IMR-90 (cell line): ENCODE results near the gene ZNF473. TPM values are rescaled to one million over a fixed set of nuclear protein-coding genes. Genes with fewer than 3 reads are reported as not detected.

Source experiments
- ATAC-seq: fragments of 200-7000 bp; cut with Tn5 transposase; 2 replicates; pipeline ENCODE4 v1.9.1; 2020; ENCODE audit warnings: low read depth, mild to moderate bottlenecking, moderate library complexity
- Bru-seq: library from RNA; stranded (reverse); fragments of 400-500 nt; gene quantifications from one replicate; lab custom pipeline; 2021; lab: Mats Ljungman, UMichigan
- BruChase-seq, 2 experiments: library from RNA; stranded (reverse); fragments of 400-500 nt; gene quantifications; one replicate each; lab custom pipeline; 2021; lab: Mats Ljungman, UMichigan
- BruUV-seq: library from RNA; stranded (reverse); fragments of 400-500 nt; replicated peaks from 2 replicates; lab custom pipeline; 2021; lab: Mats Ljungman, UMichigan
- CTCF ChIA-PET: fragments of 300-600 bp; formaldehyde crosslinking; extraction: SDS; loops from one replicate; lab custom pipeline; 2021; ENCODE audit warnings: antibody characterized with exemption; lab: Yijun Ruan, JAX
- POLR2A ChIA-PET: fragments of 300-600 bp; sonication (Branson Sonifier 250); formaldehyde crosslinking; loops from one replicate; lab custom pipeline; 2022; ENCODE audit warnings: antibody characterized with exemption; ENCODE audit not compliant: unreplicated experiment; lab: Charles Lee
- DNase-seq: peaks from one replicate; pipeline ENCODE4 v3.0.0; 2013
- H2AFZ ChIP-seq: replicated peaks from 2 replicates; pipeline ENCODE3; 2013; ENCODE audit warnings: low read length, mild to moderate bottlenecking; ENCODE audit not compliant: poor library complexity
- H2AK5ac ChIP-seq: 2 replicates; pipeline ENCODE4 v1.6.1; 2013; ENCODE audit warnings: low read depth, low read length, inconsistent platforms
- H2AK9ac ChIP-seq: replicated peaks from 2 replicates; pipeline ENCODE3; 2013; ENCODE audit warnings: mild to moderate bottlenecking, low read depth, low read length, moderate library complexity; ENCODE audit not compliant: poor library complexity
- H2BK120ac ChIP-seq: 2 replicates; pipeline ENCODE4 v1.6.1; 2013; ENCODE audit warnings: low read depth, low read length, inconsistent platforms
- H2BK15ac ChIP-seq: 3 replicates; pipeline ENCODE4 v1.6.1; 2013; ENCODE audit warnings: low read depth, low read length, inconsistent platforms
- H2BK20ac ChIP-seq: 2 replicates; pipeline ENCODE4 v1.6.1; 2013; ENCODE audit warnings: low read depth, mild to moderate bottlenecking, inconsistent platforms, low read length, moderate library complexity
- H2BK5ac ChIP-seq: 2 replicates; pipeline ENCODE4 v1.6.1; 2013; ENCODE audit warnings: mild to moderate bottlenecking, low read depth, low read length, inconsistent platforms; ENCODE audit not compliant: poor library complexity, severe bottlenecking
- H3K14ac ChIP-seq: replicated peaks from 2 replicates; pipeline ENCODE4 v1.6.1; 2013; ENCODE audit warnings: low read depth, low read length, inconsistent platforms
- H3K18ac ChIP-seq: 2 replicates; pipeline ENCODE4 v1.6.1; 2013; ENCODE audit warnings: low read depth, low read length, control low read depth
- H3K23ac ChIP-seq: 2 replicates; pipeline ENCODE4 v1.6.1; 2013; ENCODE audit warnings: low read depth, low read length, inconsistent platforms
- H3K27ac ChIP-seq: 2 replicates; pipeline ENCODE4 v1.5.1; 2013; ENCODE audit warnings: mild to moderate bottlenecking, control low read depth, low read length; ENCODE audit not compliant: insufficient read depth
- H3K27me3 ChIP-seq: 2 replicates; pipeline ENCODE4 v1.6.1; 2013; ENCODE audit warnings: low read length; ENCODE audit not compliant: control insufficient read depth, insufficient read depth
- H3K36me3 ChIP-seq: 2 replicates; pipeline ENCODE4 v1.6.1; 2013; ENCODE audit warnings: low read length, mixed read lengths; ENCODE audit not compliant: control insufficient read depth, insufficient read depth
- H3K4ac ChIP-seq: 2 replicates; pipeline ENCODE4 v1.6.1; 2013; ENCODE audit warnings: low read depth, low read length, inconsistent platforms
- H3K4me1 ChIP-seq: 2 replicates; pipeline ENCODE4 v1.6.1; 2013; ENCODE audit warnings: low read length, mixed read lengths; ENCODE audit not compliant: control insufficient read depth, insufficient read depth
- H3K4me2 ChIP-seq: 2 replicates; pipeline ENCODE4 v1.6.1; 2013; ENCODE audit warnings: low read depth, mild to moderate bottlenecking, control low read depth, low read length, moderate library complexity
- H3K4me3 ChIP-seq: 2 replicates; pipeline ENCODE4 v1.5.1; 2013; ENCODE audit warnings: low read depth, mild to moderate bottlenecking, control low read depth, low read length, moderate library complexity; ENCODE audit not compliant: insufficient read depth
- H3K56ac ChIP-seq: 2 replicates; pipeline ENCODE4 v1.6.1; 2013; ENCODE audit warnings: low read length, inconsistent platforms; ENCODE audit not compliant: insufficient read depth; ENCODE audit errors: extremely low read depth
- H3K79me1 ChIP-seq, 2 experiments: 2 replicates each; pipeline ENCODE4 v1.6.1; 2013; ENCODE audit warnings: low read length in 2 of 2, inconsistent platforms in 1 of 2, low read depth in 1 of 2
- H3K9ac ChIP-seq: 2 replicates; pipeline ENCODE4 v1.6.1; 2013; ENCODE audit warnings: low read depth, low read length, control low read depth
- H3K9me1 ChIP-seq: 2 replicates; pipeline ENCODE4 v1.6.1; 2013; ENCODE audit warnings: low read length, inconsistent platforms; ENCODE audit not compliant: insufficient read depth
- H3K9me3 ChIP-seq: 2 replicates; pipeline ENCODE4 v1.6.1; 2013; ENCODE audit warnings: low read length; ENCODE audit not compliant: control insufficient read depth, insufficient read depth
- H4K20me1 ChIP-seq: 2 replicates; pipeline ENCODE4 v1.6.1; 2013; ENCODE audit warnings: low read length, inconsistent platforms; ENCODE audit not compliant: insufficient read depth
- H4K5ac ChIP-seq: 2 replicates; pipeline ENCODE4 v1.6.1; 2013; ENCODE audit warnings: mild to moderate bottlenecking, low read depth, low read length, control low read depth
- H4K8ac ChIP-seq, 2 experiments: 2 replicates each; pipeline ENCODE4 v1.6.1; 2013; ENCODE audit warnings: low read depth in 2 of 2, low read length in 2 of 2, control low read depth in 1 of 2, inconsistent platforms in 1 of 2
- H4K91ac ChIP-seq: 2 replicates; pipeline ENCODE4 v1.6.1; 2013; ENCODE audit warnings: low read depth, low read length, inconsistent platforms; ENCODE audit not compliant: insufficient read depth
- BHLHE40 ChIP-seq: fragments of 150-350 bp; IDR thresholded peaks from 2 replicates; pipeline ENCODE4 v1.6.1; 2016; ENCODE audit warnings: mild to moderate bottlenecking, low read depth, low read length
- CEBPB ChIP-seq: IDR thresholded peaks from 2 replicates; pipeline ENCODE4 v1.6.1; 2012; ENCODE audit warnings: low read depth, low read length, improper control_type of control experiment
- CTCF ChIP-seq: conservative IDR thresholded peaks from 2 replicates; pipeline ENCODE4 v1.5.1; 2012; ENCODE audit warnings: mild to moderate bottlenecking, low read depth, low read length, improper control_type of control experiment
- FOS ChIP-seq: fragments of 150-350 bp; IDR thresholded peaks from 2 replicates; pipeline ENCODE4 v1.6.1; 2016; ENCODE audit warnings: low read depth, low read length
- MAZ ChIP-seq: IDR thresholded peaks from 2 replicates; pipeline ENCODE4 v1.6.1; 2012; ENCODE audit warnings: low read depth, mild to moderate bottlenecking, low read length, improper control_type of control experiment, moderate library complexity, borderline replicate concordance
- MXI1 ChIP-seq: IDR thresholded peaks from 2 replicates; pipeline ENCODE4 v1.6.1; 2012; ENCODE audit warnings: low read depth, mild to moderate bottlenecking, low read length, moderate library complexity, borderline replicate concordance
- POLR2A ChIP-seq: IDR thresholded peaks from 2 replicates; pipeline ENCODE4 v1.6.1; 2012; ENCODE audit warnings: mild to moderate bottlenecking, low read depth, low read length
- RAD21 ChIP-seq: IDR thresholded peaks from 2 replicates; pipeline ENCODE4 v1.6.1; 2012; ENCODE audit warnings: low read length, improper control_type of control experiment
- RCOR1 ChIP-seq: IDR thresholded peaks from 2 replicates; pipeline ENCODE4 v1.6.1; 2012; ENCODE audit warnings: mild to moderate bottlenecking, low read length, improper control_type of control experiment; ENCODE audit not compliant: insufficient replicate concordance
- RFX5 ChIP-seq: IDR thresholded peaks from 2 replicates; pipeline ENCODE4 v1.8.0; 2012; ENCODE audit warnings: low read depth, mild to moderate bottlenecking, low read length, moderate library complexity
- SMC3 ChIP-seq: fragments of 150-350 bp; IDR thresholded peaks from 2 replicates; pipeline ENCODE4 v1.6.1; 2016; ENCODE audit warnings: low read depth, mild to moderate bottlenecking, antibody characterized with exemption, low read length, moderate library complexity
- WGBS, 2 experiments: methylation state at CpG; one replicate each; pipeline versions ENCODE4 v1.1.5 to v1.1.7; 2013; ENCODE audit warnings: missing lambda C conversion rate in 2 of 2; ENCODE audit not compliant: insufficient read length in 1 of 2; ENCODE audit errors: extremely low coverage in 2 of 2; 5-methylcytosine and 5-hydroxymethylcytosine counted together
- dilution Hi-C: fragments of 300-500 bp; cut with HindIII; formaldehyde crosslinking; loops from one replicate; pipeline ENCODE4 v1.14.3; 2018; ENCODE audit warnings: low sequenced_read_pairs; ENCODE audit not compliant: unreplicated experiment
- in situ Hi-C: fragments of 300-500 bp; cut with MboI; formaldehyde crosslinking; loops from 3 replicates; pipeline ENCODE4 v1.14.3; 2019; ENCODE audit warnings: low sequenced_read_pairs, inconsistent platforms, mixed read lengths
- intact Hi-C: fragments of 100-400 bp; cut with micrococcal nuclease; formaldehyde crosslinking; loops from 2 replicates; pipeline ENCODE4 v1.10.0; 2022
- long read RNA-seq: library from polyadenylated mRNA; unstranded; transcript quantifications from one replicate; pipeline ENCODE4 v2.0.0, GENCODE V29; 2021; ENCODE audit not compliant: unreplicated experiment
- polyA plus RNA-seq, 3 experiments: library from polyadenylated mRNA; depleted of rRNA; stranded (reverse); fragments of >200 nt; gene quantifications; 2 replicates each; pipeline ENCODE4 v1.2.3, GENCODE V29; 2012; ENCODE audit warnings: low replicate concordance in 1 of 3
- total RNA-seq: library from RNA; depleted of rRNA; stranded (reverse); fragments of >200 nt; gene quantifications from 2 replicates; pipeline ENCODE4 v1.2.3, GENCODE V29; 2012; rRNA removed
- TF ChIP-seq, protein P1 (sequence below): fragments of 150-350 bp; IDR thresholded peaks from 2 replicates; pipeline ENCODE4 v1.6.1; 2017; ENCODE audit warnings: mild to moderate bottlenecking, antibody characterized with exemption, low read length, low read depth

The ZNF473 gene
- total RNA-seq (10.8 and 13.3 TPM in 2 replicates), polyA plus RNA-seq (2012; rRNA removed) (3.6 and 4.5 TPM in 2 replicates), Bru-seq, nascent RNA (percentile 51 among the genes with signal in this experiment), BruChase-seq, experiment 1, labeled RNA remaining after a 6-hour chase (percentile 41 among the genes with signal in this experiment), BruChase-seq, experiment 2, labeled RNA remaining after a 2-hour chase (percentile 43 among the genes with signal in this experiment)
- 1.2 and 1.9 TPM in 2 replicates for polyA plus RNA-seq (2012; cell fraction: cytosol; rRNA removed)
- 5.0 and 6.3 TPM in 2 replicates for polyA plus RNA-seq (2012; cell fraction: nucleus; rRNA removed; ENCODE audit: low replicate concordance)
- long read RNA-seq, full-length matches to known transcripts, result 6 of 7 reads
- long read RNA-seq, partial matches to known transcripts, result 0 of 7 reads
- long read RNA-seq, other reads (novel, unspliced or antisense), result 1 of 7 reads

DNA sequence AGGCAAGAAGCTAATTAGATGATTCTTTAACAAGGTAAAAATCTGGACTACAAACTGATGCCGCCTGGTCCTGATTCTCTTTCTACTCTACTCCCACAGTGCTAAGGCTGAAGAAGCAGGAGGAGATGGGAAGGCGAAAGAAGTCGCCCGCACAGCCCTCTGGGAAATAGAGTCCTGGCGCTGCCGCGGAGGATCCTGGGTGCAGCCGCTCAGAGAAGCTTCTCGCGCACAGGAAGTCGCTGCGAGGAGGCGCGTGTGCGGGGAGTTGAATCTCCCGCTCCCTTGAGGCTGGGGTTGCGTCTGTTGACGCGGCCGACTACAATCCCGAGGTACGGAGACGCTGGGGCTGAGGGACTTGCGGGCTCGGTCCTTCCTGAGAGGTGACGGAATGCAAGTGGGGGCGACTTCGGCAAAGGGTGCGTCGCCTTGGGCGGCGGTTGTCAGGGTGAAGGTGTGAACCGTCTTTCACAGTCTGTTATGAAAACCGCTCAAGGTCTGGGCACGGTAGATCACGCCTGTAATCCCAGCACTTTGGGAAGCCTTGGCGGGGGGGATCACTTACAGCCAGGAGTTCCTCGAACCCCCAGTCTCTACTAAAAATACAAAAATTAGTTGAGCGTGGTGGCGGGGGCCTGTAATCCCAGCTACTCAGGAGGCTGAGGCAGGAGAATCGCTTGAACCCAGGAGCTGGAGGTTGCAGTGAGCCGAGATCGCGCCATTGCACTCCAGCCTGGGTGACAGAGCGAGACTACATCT lies at the start of gene ZNF473:
TSS of gene ZNF473 (plus strand) at position 212 of the 756 bp plus-strand sequence. CDS start 5,078 bp downstream, outside the sequence.
- Histone ChIP-seq H3K9me3 (no peaks in the 10 kb centered on the region), H2BK5ac (peak within 1 kb of the TSS; percentile 83), H3K18ac (peak within 1 kb of the TSS; percentile 11), H3K27ac (peak within 1 kb of the TSS; percentile 83), H3K14ac (peak within 1 kb of the TSS; percentile 95), H2BK20ac (no peak within 1 kb of the TSS; the same call in 1 of the 2 replicates), H3K79me1 (peaks cover 34 to 72% of the 10 kb centered on the region in 2 experiments), H4K8ac (peak within 1 kb of the TSS; percentile 56 to 87), H3K4me1 (no peaks in the 10 kb centered on the region), H3K56ac (peak within 1 kb of the TSS; percentile 65), H3K23ac (peak within 1 kb of the TSS; percentile 65), H4K5ac (peak within 1 kb of the TSS; percentile 78), H3K9ac (peak within 1 kb of the TSS; percentile 82), H4K91ac (peak within 1 kb of the TSS; percentile 86), H2BK120ac (peak within 1 kb of the TSS; percentile 35; the same call in 1 of the 2 replicates), H3K9me1 (no peaks in the 10 kb centered on the region; the same call in 1 of the 2 replicates), H3K4ac (peak within 1 kb of the TSS; percentile 86), H2BK15ac (no peak within 1 kb of the TSS; the same call in 2 of the 3 replicates), H4K20me1 (0 out of 2 replicates have a peak, but pooled peaks cover 8% of the 10 kb centered on the region), H3K4me3 (peak within 1 kb of the TSS; percentile 87), H2AK9ac (peak within 1 kb of the TSS; percentile 95), H3K27me3 (no peaks in the 10 kb centered on the region), H2AFZ (peak within 1 kb of the TSS; percentile 96), H3K4me2 (peak within 1 kb of the TSS; percentile 88), H3K36me3 (peaks cover 5% of the 10 kb centered on the region), H2AK5ac (peak within 1 kb of the TSS; percentile 68)
- peak; percentile 86 for ATAC-seq
- dilution Hi-C loops (no loop called here), in situ Hi-C loops (no loop called here), intact Hi-C loops (loop anchor here (1.0 to 5.0 kb wide), 2 partner anchors 39 to 149 kb away; partner anchors contain the start of genes AKT1S1 and TBC1D17)
- no peak for TF ChIP-seq SMC3
- no peak for TF ChIP-seq CEBPB
- peak; percentile 62; the same call in 1 of the 2 replicates for TF ChIP-seq POLR2A
- no peak for TF ChIP-seq CTCF
- TF ChIP-seq RCOR1, result no peak
- TF ChIP-seq FOS, result no peak
- TF ChIP-seq BHLHE40, result no peak; the same call in 1 of the 2 replicates
- no peak for TF ChIP-seq RFX5
- TF ChIP-seq, protein P1, sequence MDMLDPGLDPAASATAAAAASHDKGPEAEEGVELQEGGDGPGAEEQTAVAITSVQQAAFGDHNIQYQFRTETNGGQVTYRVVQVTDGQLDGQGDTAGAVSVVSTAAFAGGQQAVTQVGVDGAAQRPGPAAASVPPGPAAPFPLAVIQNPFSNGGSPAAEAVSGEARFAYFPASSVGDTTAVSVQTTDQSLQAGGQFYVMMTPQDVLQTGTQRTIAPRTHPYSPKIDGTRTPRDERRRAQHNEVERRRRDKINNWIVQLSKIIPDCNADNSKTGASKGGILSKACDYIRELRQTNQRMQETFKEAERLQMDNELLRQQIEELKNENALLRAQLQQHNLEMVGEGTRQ, result peak; percentile 41; the same call in 1 of the 2 replicates
- TF ChIP-seq RAD21, result no peak
- TF ChIP-seq MXI1, result peak; percentile 97
- TF ChIP-seq MAZ, result peak; percentile 12; the same call in 1 of the 2 replicates
- peak; percentile 94 for DNase-seq
- 0% methylated on average over 16 of the region's 45 CpGs; no CpG with 5 or more reads in 1 of the 2 experiments for WGBS, 2 experiments
- ChIA-PET CTCF (no interaction called here), POLR2A (no interaction called here)
- BruUV-seq, result no TSS peak
